Fibroblast of villous mesenchyme (primary cell): ENCODE data around the gene PPT2. TPM values are rescaled to one million over a fixed set of nuclear protein-coding genes. Genes with fewer than 3 reads are reported as not detected.
A peak's percentile ranks its signal among the peaks of the same experiment; 100 is the strongest.

Experiments
- DNase-seq: peaks from one replicate; pipeline ENCODE4 v3.0.0-alpha.2; 2010; ENCODE audit warnings: low read depth
- H3K4me3 ChIP-seq: 2 replicates; pipeline ENCODE4 v1.5.1; 2011; ENCODE audit warnings: low read depth, mild to moderate bottlenecking, low read length
- total RNA-seq: library from RNA; depleted of rRNA; stranded (reverse); fragments of >200 nt; gene quantifications from 2 replicates; pipeline ENCODE4 v1.2.3, GENCODE V29; 2012
- TF ChIP-seq, protein P1 (sequence below): IDR thresholded peaks from 2 replicates; pipeline ENCODE4 v1.5.1; 2012; ENCODE audit warnings: low read depth, mild to moderate bottlenecking, low read length; ENCODE audit not compliant: insufficient read depth

The PPT2 gene
- total RNA-seq, 1 donor = 22.9 TPM

DNA sequence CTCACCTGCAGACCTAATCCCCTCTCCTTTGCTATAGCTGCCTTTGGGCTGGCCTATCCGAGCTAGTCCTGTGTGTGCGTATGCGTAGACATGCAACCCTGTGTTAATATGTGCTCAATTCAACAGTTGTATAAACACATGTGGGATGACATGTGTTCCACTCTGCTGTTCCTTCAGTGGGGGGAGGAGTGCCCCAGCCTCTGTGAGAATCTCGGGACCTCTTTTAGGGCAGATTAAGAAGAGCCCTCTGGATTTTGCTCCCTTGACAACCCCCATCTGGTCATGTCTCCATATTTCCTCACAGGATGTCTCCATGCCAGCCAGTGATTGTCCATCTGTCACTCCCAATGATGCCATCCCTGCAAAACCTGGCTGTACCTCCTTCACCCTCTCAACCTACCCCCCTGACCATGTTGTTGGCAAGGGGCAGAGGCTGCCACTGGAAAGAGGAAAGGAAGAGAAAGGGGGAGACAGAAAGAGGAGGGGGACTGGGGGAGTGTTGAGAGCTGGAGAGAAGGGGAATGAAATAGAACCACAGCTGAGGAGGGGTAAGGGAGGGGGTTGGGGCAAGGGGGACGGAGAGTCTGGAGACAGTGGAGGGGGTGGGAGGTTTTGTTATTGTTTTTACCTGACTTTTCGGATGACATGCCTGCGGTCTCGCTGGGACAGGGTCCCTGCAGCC, 2.6 kb upstream of the PPT2 start:
- TF ChIP-seq, protein P1, sequence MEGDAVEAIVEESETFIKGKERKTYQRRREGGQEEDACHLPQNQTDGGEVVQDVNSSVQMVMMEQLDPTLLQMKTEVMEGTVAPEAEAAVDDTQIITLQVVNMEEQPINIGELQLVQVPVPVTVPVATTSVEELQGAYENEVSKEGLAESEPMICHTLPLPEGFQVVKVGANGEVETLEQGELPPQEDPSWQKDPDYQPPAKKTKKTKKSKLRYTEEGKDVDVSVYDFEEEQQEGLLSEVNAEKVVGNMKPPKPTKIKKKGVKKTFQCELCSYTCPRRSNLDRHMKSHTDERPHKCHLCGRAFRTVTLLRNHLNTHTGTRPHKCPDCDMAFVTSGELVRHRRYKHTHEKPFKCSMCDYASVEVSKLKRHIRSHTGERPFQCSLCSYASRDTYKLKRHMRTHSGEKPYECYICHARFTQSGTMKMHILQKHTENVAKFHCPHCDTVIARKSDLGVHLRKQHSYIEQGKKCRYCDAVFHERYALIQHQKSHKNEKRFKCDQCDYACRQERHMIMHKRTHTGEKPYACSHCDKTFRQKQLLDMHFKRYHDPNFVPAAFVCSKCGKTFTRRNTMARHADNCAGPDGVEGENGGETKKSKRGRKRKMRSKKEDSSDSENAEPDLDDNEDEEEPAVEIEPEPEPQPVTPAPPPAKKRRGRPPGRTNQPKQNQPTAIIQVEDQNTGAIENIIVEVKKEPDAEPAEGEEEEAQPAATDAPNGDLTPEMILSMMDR = no peak
- DNase-seq = no peak

DNA sequence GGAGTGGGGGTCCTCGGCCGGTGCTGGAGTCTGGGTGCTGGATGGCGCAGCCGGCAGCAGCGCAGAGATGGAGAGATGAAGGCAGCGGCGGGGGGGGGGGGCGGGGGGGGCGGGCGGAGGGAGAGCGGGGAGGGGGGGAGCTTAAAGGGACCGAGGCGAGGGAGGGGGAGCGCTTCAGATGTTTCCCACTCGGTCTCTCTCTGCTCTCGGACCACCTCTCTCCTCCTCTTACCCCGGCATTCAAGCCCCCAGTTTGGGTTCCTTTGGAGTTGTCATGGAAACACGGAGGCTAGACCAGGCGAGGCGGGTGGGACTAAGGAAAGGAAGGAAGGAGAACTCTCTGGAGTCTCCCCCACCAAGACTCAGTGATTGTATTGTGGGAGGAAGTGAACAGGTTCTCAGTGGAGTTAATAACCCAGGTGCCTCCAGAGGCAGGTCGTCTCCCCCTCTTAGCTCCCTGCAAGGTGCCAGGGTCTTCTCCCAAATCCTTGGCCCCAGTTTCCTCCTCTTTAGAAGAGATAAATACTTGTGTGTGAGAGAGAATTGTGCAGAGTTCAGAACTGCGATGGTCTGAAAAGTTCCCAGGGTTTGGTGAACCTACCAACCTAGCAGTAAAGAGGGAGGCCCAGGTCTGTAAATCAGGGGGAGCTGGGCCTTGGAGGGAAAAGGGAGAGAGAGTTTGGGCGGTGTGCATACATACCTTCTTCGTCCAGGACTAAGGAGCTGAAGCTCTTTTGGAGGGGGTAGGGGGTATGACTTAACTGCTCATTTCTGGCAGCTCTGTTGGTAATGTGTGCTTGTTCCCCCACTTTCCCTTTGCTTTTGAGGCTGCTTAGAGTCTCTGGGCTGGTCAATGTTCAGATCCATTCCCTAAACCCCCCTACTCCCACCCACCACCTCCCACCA, 1.8 kb upstream of the PPT2 start, which contains the start of gene PRRT1:
PRRT1 (minus strand) TSS at position 77 of the 906 bp plus-strand sequence. CDS start 112 bp downstream, outside the sequence.
- peak within 1 kb of the TSS; percentile 75 for H3K4me3 ChIP-seq
- no peak for DNase-seq
- TF ChIP-seq, protein P1 = no peak

More for the DNA sequence above, 2.6 kb upstream of the PPT2 start:
- H3K4me3 ChIP-seq = peak overlapping the region; percentile 75

DNA sequence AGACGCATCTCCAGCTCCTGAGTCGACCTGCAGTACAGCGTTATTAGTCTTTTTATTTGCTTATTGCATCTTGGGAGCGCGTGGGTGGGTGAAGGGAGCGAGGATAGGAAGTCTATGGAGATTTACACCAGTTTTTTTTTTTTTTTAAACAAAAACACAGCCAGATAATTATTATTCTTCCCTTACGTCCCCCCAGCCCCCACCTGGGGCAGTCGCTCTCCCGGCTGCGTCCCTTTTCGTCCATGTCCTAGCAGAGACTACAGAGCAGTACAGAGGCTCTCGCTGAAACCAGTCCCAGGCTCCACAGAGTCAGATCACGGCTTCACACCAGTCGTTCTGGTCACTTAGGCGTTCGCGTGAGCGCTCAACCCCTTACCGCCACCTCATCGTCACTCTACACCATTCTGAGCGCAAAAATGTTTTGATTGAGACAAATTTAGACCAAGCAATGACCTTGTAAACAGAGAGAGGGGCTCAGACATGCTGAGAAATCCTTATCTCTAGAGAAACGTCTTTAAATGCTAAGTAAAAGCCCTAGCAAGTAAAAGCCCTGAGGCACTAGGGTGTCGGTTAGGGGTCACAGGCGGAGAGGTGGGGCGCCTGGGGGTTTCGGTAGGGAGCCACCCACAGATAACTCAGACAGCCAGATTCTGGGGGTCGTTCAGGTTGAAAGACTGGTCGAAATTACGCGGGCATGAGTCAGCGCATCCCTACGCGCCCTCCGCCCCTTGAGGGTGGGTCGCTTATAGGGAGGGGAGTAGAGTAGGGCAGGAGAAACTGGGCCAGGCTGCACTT, 975 bp upstream of the PPT2 start:
- peak; percentile 67 for DNase-seq
- TF ChIP-seq, protein P1 = no peak
- H3K4me3 ChIP-seq = peak overlapping the region; percentile 75

DNA sequence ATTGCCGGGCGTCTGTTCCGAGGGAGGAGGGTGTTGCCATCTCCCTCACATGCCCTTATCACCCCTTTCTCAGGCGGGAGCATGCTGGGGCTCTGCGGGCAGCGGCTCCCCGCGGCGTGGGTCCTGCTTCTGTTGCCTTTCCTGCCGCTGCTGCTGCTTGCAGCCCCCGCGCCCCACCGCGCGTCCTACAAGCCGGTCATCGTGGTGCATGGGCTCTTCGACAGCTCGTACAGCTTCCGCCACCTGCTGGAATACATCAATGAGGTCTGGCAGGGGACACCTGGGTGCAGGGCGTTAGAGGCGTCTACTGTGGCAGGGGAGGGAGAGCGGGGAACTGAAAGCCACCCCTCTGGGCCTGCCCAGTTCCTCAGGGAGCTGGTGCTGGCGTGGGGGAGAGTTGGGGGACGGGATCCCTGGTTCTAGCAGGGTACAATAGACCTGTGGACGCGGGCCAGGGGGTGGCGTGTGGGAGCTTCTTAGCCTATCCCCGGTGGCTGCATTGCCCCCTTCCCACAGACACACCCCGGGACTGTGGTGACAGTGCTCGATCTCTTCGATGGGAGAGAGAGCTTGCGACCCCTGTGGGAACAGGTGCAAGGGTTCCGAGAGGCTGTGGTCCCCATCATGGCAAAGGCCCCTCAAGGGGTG, 697 bp downstream of the PPT2 start:
- H3K4me3 ChIP-seq = peak overlapping the region; percentile 75
- DNase-seq = peak; percentile 78
- TF ChIP-seq, protein P1 = peak; percentile 63

DNA sequence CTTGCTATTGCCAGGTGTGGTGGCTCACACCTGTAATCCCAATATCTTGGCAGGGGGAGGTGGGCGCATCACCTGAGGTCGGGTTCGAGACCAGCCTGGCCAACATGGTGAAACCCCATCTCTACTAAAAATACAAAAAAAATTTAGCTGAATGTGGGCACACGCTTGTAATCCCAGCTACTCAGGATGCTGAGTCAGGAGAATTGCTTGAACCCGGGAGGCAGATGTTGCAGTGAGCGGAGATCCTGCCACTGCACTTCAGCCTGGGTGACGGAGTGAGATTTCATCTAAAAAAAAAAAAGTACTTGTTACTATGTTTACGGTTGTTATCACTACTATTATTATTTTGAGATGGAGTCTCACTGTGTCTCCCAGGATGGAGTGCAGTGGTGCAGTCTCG, 3.0 kb downstream of the PPT2 start:
- no peak for DNase-seq
- no peak overlapping the region for H3K4me3 ChIP-seq
- TF ChIP-seq, protein P1 = no peak

DNA sequence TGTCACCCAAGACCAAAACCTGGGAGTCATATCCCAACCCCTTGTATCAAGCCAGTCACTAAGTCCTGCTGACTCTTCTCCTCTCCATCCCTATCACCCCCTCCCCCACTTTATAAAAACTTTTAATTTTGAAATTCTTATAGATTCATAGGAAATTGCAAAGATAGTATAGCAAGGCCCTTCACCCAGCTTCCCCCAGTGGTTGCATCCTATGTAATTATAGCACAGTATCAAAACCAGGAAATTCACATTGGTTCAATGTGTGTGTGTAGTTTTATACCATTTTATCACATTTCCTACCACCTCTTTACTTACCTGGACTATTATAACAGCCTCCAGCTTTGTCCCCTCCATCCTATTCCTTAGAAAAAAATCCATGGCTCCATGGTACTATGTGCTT, 4.1 kb downstream of the PPT2 start:
- no peak for DNase-seq
- TF ChIP-seq, protein P1 = no peak
- H3K4me3 ChIP-seq = no peak overlapping the region
